Measurements from ENCODE around the gene ITFG2.

Gene ITFG2

GRCh38 chr12:2795291-2796186, 16.9 kb upstream of the ITFG2 start:
- DNase-seq (ENCODE audit: low read depth): no peak

- DNase-seq (ENCODE audit: low read depth): no peak
These were observed 16.2 kb upstream of the ITFG2 start for GRCh38 chr12:2796187-2796666.

- no peak for DNase-seq (ENCODE audit: low read depth)
These were observed 14.6 kb upstream of the ITFG2 start for GRCh38 chr12:2797721-2798418.

- no peak for DNase-seq (ENCODE audit: low read depth)
These were observed 12.4 kb upstream of the ITFG2 start for GRCh38 chr12:2800046-2800570.

DNA sequence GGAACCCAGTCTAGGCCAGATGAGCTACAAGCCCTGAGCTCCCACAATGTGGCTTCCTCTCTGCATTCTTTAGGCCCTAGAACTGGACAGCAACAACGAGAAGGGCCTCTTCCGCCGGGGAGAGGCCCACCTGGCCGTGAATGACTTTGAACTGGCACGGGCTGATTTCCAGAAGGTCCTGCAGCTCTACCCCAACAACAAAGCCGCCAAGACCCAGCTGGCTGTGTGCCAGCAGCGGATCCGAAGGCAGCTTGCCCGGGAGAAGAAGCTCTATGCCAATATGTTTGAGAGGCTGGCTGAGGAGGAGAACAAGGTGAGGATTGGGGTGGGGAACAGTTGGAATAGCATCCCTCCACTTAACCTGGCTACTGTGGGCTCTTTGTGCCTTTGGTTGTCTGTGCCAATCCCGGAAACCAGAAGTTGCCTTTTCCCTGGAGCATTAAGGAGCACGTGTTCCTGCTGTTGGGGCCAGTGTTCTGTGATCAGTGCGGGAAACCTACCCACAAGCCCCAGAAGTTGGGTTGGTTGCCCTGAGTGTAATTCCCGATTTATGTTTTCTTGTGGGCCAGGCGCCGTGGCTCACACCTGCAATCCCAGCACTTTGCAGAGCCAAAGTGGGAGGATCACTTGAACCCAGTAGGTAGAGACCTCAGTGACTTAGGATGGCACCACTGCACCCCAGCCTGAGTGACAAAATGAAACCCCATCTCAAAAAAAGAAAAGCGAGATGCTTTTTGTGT, 11.3 kb upstream of the ITFG2 start:
- DNase-seq (ENCODE audit: low read depth): no peak

GRCh38 chr12:2803635-2804392, 8.7 kb upstream of the ITFG2 start:
- DNase-seq (ENCODE audit: low read depth): no peak

- no peak for DNase-seq (ENCODE audit: low read depth)
These were observed 7.9 kb upstream of the ITFG2 start for GRCh38 chr12:2804393-2805142.

GRCh38 chr12:2805143-2805520, 7.3 kb upstream of the ITFG2 start:
- no peak for DNase-seq (ENCODE audit: low read depth)

- DNase-seq (ENCODE audit: low read depth): no peak
These were observed 5.8 kb upstream of the ITFG2 start for GRCh38 chr12:2806700-2807099.

GRCh38 chr12:2811801-2812200, 667 bp upstream of the ITFG2 start:
- DNase-seq (ENCODE audit: low read depth): no peak

- no peak for DNase-seq (ENCODE audit: low read depth)
These were observed 1.0 kb downstream of the ITFG2 start for GRCh38 chr12:2813214-2814185.

GRCh38 chr12:2819810-2820209, 7.3 kb downstream of the ITFG2 start:
- no peak for DNase-seq (ENCODE audit: low read depth)

DNA sequence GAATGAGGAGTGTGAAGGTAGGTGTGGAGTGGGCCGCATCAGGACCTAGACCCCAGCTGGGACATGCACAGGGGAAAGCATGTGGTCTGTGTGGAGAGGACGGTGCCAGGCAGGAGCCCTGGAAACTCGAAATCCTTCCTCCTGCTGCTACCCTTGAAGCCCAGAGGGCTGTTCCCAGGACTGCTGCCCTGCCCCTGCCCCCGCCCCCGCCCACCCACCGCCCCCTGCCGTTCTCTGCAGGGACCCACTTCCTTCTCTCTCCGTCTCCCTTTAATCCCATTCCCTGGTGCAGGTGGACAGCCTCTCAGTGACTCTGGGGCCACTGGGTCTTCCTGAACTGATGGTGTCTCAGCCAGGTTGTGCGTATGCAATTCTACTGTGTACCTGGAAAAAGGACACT, 8.0 kb downstream of the ITFG2 start:
- DNase-seq (ENCODE audit: low read depth): no peak

DNA sequence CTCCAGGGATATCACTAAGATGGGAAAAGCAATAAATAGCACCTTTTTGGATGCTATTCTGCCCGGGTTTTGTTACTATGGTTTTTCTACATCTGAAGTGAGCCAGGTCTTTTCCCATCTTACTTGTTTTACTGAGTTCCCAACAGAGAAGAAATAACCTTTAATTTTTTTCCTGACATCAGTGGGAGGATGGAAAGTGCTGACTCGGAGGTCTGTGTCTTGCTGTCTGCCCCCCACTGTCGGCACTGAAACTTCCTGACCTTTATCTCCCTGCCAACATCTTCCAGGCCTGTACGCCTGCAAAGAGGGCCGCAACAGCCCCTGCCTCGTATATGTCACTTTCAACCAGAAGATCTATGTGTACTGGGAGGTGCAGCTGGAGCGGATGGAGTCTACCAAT, 11.0 kb downstream of the ITFG2 start:
- DNase-seq (ENCODE audit: low read depth): no peak

- no peak for DNase-seq (ENCODE audit: low read depth)
These were observed 12.1 kb downstream of the ITFG2 start for GRCh38 chr12:2824541-2824940.

- DNase-seq (ENCODE audit: low read depth): no peak
These were observed 12.7 kb downstream of the ITFG2 start for GRCh38 chr12:2825132-2825531.

GRCh38 chr12:2826036-2826435, 13.6 kb downstream of the ITFG2 start:
- DNase-seq (ENCODE audit: low read depth): no peak

GRCh38 chr12:2826721-2827515, 14.4 kb downstream of the ITFG2 start:
- DNase-seq (ENCODE audit: low read depth): no peak

DNA sequence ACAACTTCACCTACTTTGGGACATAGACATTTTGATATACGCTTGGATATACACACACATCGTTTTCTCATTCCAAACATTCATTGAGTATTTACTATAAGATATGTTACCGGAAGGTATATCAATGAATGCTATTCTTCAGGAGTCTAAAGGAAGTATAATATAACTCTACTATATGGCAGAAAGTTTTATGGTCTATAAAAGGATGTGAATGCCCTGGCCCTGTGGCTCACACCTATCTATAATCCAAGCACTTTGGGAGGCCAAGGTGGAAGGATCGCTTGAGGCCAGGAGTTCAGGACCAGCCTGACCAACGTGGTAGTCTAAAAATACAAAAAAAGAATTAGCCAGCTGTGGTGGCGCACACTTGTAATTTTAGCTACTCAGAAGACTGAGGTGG, 16.8 kb downstream of the ITFG2 start:
- DNase-seq (ENCODE audit: low read depth): no peak
